HepG2 (cell line): ENCODE data around the gene GNAZ. TPM values are rescaled to one million over a fixed set of nuclear protein-coding genes. Genes with fewer than 3 reads are reported as not detected.

Experiments used
- AKAP8 ChIP-seq: sonication (generic); formaldehyde crosslinking; IDR thresholded peaks from 2 replicates; pipeline ENCODE4 v1.5.1; 2020; ENCODE audit warnings: mild to moderate bottlenecking, missing genetic modification reagents
- ATF1 ChIP-seq: IDR thresholded peaks from 2 replicates; pipeline ENCODE4 v1.6.1; 2016; ENCODE audit warnings: mild to moderate bottlenecking, control low read depth
- CENPT ChIP-seq: sonication (generic); formaldehyde crosslinking; IDR thresholded peaks from 2 replicates; pipeline ENCODE4 v1.8.0; 2022; ENCODE audit warnings: low read depth, mild to moderate bottlenecking, moderate library complexity, missing genetic modification reagents
- FOSL2 ChIP-seq: sonication (generic); formaldehyde crosslinking; IDR thresholded peaks from 2 replicates; pipeline ENCODE4 v1.4.0; 2020; ENCODE audit warnings: missing genetic modification reagents
- FOXK2 ChIP-seq: fragments of 450-650 bp; IDR thresholded peaks from 2 replicates; pipeline ENCODE4 v1.6.1; 2016
- HHEX ChIP-seq: IDR thresholded peaks from 2 replicates; pipeline ENCODE4 v1.6.1; 2016; ENCODE audit warnings: control low read depth
- HNF4A ChIP-seq: sonication (generic); formaldehyde crosslinking; IDR thresholded peaks from 2 replicates; pipeline ENCODE4 v1.4.0; 2020; ENCODE audit warnings: missing genetic modification reagents
- IRX3 ChIP-seq: sonication (generic); formaldehyde crosslinking; IDR thresholded peaks from 2 replicates; pipeline ENCODE4 v1.8.1; 2023; ENCODE audit warnings: mild to moderate bottlenecking, low read depth, missing genetic modification reagents, borderline replicate concordance
- SALL2 ChIP-seq: sonication (generic); formaldehyde crosslinking; IDR thresholded peaks from 2 replicates; pipeline ENCODE4 v1.8.1; 2023; ENCODE audit warnings: mild to moderate bottlenecking, missing genetic modification reagents, inconsistent platforms
- ZNF674 ChIP-seq: sonication (generic); formaldehyde crosslinking; IDR thresholded peaks from 2 replicates; pipeline ENCODE4 v1.5.0; 2020; ENCODE audit warnings: low read depth, mild to moderate bottlenecking, missing genetic modification reagents
- polyA plus RNA-seq, 8 experiments: library from polyadenylated mRNA; depleted of rRNA in 3 of 8; stranded (reverse) in 7 of 8; unstranded in 1 of 8; fragments of >200 nt; fragmentation: Illumina TruSeq in 4 of 8; extraction: Trizol in 4 of 8; gene quantifications; 2 replicates each; pipeline versions ENCODE4 v1.2.1 to v1.2.3, GENCODE V29; 2011 to 2016; ENCODE audit warnings: low read depth in 4 of 8, missing spikeins in 1 of 8, mixed read lengths in 1 of 8; ENCODE audit not compliant: insufficient read depth in 1 of 8
- total RNA-seq, 5 experiments: library from RNA; depleted of rRNA; stranded (reverse); fragments of >200 nt; fragmentation: Illumina TruSeq; extraction: Trizol; gene quantifications; 2 replicates each; pipeline ENCODE4 v1.2.3, GENCODE V29; 2016; ENCODE audit warnings: low read depth in 1 of 5
- TF ChIP-seq, protein P1 (sequence below): sonication (generic); formaldehyde crosslinking; conservative IDR thresholded peaks from 2 replicates; pipeline ENCODE4 v1.5.0; 2020; ENCODE audit warnings: missing genetic modification reagents
- TF ChIP-seq, protein P2 (sequence below): sonication (generic); formaldehyde crosslinking; IDR thresholded peaks from 2 replicates; pipeline ENCODE4 v1.4.0; 2020; ENCODE audit warnings: mild to moderate bottlenecking, missing genetic modification reagents
- TF ChIP-seq, protein P3 (sequence below): sonication (generic); formaldehyde crosslinking; IDR thresholded peaks from 2 replicates; pipeline ENCODE4 v1.4.0; 2020; ENCODE audit warnings: missing genetic modification reagents
- TF ChIP-seq, protein P4 (sequence below): sonication (generic); formaldehyde crosslinking; IDR thresholded peaks from 2 replicates; pipeline ENCODE4 v1.8.0; 2023; ENCODE audit warnings: mild to moderate bottlenecking, missing genetic modification reagents
- TF ChIP-seq, protein P5 (sequence below): IDR thresholded peaks from 2 replicates; pipeline ENCODE4 v1.6.1; 2012; ENCODE audit warnings: low read depth, low read length, improper control_type of control experiment
- TF ChIP-seq, protein P6 (sequence below): sonication (generic); formaldehyde crosslinking; IDR thresholded peaks from 2 replicates; pipeline ENCODE4 v1.5.1; 2020; ENCODE audit warnings: missing genetic modification reagents, mild to moderate bottlenecking, borderline replicate concordance

The GNAZ gene
- total and polyA plus RNA-seq, 2 of the 13 experiments (the other 11 are each of a cell fraction or from before 2014, with no cell fraction given): 11.4 to 22.3 TPM

DNA sequence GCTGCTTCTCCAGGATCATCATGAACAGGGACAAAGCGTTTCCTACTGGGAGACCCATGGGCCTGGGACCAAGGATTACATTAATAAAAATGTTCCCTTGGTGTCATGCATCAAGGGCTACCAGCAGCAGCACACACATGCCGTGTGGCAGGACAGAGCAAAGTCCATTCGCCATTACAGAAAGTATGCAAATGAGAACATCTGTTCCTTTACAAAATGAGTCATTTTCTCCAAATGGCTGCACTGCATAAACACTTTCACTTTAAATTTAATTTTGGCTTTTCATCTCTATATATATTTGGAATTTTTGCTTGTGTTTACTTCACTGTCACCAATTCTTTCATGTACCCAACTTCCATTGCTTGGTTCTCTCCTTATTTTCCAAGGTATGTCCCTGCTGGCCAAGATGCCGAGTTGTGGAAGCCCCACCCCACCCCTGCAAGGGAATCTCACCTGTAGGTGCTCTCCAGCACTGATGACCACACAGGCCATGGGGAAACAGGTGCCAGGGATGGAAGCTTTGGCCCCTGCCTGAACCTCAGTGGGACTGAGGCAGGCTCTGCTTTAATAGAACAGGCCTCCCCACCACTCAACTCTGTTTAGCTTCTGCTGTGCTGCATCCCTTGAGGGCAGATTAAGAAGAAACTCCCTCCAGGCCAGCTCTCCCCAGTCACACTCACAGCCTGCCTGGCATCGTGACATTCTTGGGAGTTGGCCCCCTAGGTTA is 15.6 kb upstream of the GNAZ start (continued):
- TF ChIP-seq, protein P1, sequence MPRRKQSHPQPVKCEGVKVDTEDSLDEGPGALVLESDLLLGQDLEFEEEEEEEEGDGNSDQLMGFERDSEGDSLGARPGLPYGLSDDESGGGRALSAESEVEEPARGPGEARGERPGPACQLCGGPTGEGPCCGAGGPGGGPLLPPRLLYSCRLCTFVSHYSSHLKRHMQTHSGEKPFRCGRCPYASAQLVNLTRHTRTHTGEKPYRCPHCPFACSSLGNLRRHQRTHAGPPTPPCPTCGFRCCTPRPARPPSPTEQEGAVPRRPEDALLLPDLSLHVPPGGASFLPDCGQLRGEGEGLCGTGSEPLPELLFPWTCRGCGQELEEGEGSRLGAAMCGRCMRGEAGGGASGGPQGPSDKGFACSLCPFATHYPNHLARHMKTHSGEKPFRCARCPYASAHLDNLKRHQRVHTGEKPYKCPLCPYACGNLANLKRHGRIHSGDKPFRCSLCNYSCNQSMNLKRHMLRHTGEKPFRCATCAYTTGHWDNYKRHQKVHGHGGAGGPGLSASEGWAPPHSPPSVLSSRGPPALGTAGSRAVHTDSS (CRISPR knock-in tag): no peak
- TF ChIP-seq HHEX (CRISPR knock-in tag): no peak
- peak; percentile 22; the same call in 1 of the 2 replicates for TF ChIP-seq HNF4A (CRISPR knock-in tag)
- TF ChIP-seq, protein P2, sequence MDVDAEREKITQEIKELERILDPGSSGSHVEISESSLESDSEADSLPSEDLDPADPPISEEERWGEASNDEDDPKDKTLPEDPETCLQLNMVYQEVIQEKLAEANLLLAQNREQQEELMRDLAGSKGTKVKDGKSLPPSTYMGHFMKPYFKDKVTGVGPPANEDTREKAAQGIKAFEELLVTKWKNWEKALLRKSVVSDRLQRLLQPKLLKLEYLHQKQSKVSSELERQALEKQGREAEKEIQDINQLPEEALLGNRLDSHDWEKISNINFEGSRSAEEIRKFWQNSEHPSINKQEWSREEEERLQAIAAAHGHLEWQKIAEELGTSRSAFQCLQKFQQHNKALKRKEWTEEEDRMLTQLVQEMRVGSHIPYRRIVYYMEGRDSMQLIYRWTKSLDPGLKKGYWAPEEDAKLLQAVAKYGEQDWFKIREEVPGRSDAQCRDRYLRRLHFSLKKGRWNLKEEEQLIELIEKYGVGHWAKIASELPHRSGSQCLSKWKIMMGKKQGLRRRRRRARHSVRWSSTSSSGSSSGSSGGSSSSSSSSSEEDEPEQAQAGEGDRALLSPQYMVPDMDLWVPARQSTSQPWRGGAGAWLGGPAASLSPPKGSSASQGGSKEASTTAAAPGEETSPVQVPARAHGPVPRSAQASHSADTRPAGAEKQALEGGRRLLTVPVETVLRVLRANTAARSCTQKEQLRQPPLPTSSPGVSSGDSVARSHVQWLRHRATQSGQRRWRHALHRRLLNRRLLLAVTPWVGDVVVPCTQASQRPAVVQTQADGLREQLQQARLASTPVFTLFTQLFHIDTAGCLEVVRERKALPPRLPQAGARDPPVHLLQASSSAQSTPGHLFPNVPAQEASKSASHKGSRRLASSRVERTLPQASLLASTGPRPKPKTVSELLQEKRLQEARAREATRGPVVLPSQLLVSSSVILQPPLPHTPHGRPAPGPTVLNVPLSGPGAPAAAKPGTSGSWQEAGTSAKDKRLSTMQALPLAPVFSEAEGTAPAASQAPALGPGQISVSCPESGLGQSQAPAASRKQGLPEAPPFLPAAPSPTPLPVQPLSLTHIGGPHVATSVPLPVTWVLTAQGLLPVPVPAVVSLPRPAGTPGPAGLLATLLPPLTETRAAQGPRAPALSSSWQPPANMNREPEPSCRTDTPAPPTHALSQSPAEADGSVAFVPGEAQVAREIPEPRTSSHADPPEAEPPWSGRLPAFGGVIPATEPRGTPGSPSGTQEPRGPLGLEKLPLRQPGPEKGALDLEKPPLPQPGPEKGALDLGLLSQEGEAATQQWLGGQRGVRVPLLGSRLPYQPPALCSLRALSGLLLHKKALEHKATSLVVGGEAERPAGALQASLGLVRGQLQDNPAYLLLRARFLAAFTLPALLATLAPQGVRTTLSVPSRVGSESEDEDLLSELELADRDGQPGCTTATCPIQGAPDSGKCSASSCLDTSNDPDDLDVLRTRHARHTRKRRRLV (CRISPR knock-in tag): no peak
- TF ChIP-seq CENPT: no peak
- no peak for TF ChIP-seq SALL2 (CRISPR knock-in tag)
- TF ChIP-seq, protein P3, sequence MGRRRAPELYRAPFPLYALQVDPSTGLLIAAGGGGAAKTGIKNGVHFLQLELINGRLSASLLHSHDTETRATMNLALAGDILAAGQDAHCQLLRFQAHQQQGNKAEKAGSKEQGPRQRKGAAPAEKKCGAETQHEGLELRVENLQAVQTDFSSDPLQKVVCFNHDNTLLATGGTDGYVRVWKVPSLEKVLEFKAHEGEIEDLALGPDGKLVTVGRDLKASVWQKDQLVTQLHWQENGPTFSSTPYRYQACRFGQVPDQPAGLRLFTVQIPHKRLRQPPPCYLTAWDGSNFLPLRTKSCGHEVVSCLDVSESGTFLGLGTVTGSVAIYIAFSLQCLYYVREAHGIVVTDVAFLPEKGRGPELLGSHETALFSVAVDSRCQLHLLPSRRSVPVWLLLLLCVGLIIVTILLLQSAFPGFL (CRISPR knock-in tag): no peak
- no peak for TF ChIP-seq AKAP8
- TF ChIP-seq IRX3 (CRISPR knock-in tag): no peak
- TF ChIP-seq, protein P4, sequence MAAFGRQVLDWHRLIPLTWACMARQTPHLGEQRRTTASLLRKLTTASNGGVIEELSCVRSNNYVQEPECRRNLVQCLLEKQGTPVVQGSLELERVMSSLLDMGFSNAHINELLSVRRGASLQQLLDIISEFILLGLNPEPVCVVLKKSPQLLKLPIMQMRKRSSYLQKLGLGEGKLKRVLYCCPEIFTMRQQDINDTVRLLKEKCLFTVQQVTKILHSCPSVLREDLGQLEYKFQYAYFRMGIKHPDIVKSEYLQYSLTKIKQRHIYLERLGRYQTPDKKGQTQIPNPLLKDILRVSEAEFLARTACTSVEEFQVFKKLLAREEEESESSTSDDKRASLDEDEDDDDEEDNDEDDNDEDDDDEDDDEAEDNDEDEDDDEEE (CRISPR knock-in tag): no peak
- no peak for TF ChIP-seq ZNF674 (CRISPR knock-in tag)
- TF ChIP-seq ATF1 (CRISPR knock-in tag): no peak
- peak; percentile 54 for TF ChIP-seq FOSL2 (CRISPR knock-in tag)
- TF ChIP-seq, protein P5, sequence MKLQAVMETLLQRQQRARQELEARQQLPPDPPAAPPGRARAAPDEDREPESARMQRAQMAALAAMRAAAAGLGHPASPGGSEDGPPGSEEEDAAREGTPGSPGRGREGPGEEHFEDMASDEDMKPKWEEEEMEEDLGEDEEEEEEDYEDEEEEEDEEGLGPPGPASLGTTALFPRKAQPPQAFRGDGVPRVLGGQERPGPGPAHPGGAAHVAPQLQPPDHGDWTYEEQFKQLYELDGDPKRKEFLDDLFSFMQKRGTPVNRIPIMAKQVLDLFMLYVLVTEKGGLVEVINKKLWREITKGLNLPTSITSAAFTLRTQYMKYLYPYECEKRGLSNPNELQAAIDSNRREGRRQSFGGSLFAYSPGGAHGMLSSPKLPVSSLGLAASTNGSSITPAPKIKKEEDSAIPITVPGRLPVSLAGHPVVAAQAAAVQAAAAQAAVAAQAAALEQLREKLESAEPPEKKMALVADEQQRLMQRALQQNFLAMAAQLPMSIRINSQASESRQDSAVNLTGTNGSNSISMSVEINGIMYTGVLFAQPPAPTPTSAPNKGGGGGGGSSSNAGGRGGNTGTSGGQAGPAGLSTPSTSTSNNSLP: 0 out of 2 replicates have a peak, but pooled peaks have one; percentile 18
- no peak for TF ChIP-seq FOXK2
- TF ChIP-seq, protein P6, sequence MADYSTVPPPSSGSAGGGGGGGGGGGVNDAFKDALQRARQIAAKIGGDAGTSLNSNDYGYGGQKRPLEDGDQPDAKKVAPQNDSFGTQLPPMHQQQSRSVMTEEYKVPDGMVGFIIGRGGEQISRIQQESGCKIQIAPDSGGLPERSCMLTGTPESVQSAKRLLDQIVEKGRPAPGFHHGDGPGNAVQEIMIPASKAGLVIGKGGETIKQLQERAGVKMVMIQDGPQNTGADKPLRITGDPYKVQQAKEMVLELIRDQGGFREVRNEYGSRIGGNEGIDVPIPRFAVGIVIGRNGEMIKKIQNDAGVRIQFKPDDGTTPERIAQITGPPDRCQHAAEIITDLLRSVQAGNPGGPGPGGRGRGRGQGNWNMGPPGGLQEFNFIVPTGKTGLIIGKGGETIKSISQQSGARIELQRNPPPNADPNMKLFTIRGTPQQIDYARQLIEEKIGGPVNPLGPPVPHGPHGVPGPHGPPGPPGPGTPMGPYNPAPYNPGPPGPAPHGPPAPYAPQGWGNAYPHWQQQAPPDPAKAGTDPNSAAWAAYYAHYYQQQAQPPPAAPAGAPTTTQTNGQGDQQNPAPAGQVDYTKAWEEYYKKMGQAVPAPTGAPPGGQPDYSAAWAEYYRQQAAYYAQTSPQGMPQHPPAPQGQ (CRISPR knock-in tag): no peak
